Colonic mucosa (tissue), 4 donors: Measurements from ENCODE around the gene FLRT1. TPM values are rescaled to one million over a fixed set of nuclear protein-coding genes. Genes with fewer than 3 reads are reported as not detected.

Experiments
- DNase-seq: peaks from one replicate; pipeline ENCODE4 v3.0.0-alpha.2; 2020
- H3K27ac ChIP-seq: fragments of 200-600 bp; one replicate; pipeline ENCODE4 v1.8.0; 2021
- H3K27me3 ChIP-seq: fragments of 200-600 bp; one replicate; pipeline ENCODE4 v1.8.0; 2021
- H3K36me3 ChIP-seq: fragments of 200-600 bp; one replicate; pipeline ENCODE4 v1.8.0; 2021
- H3K4me1 ChIP-seq: fragments of 200-600 bp; one replicate; pipeline ENCODE4 v1.8.0; 2021; ENCODE audit warnings: mild to moderate bottlenecking
- H3K4me3 ChIP-seq: fragments of 200-600 bp; one replicate; pipeline ENCODE4 v1.8.0; 2021
- H3K9ac ChIP-seq, 2 donors: one replicate each; pipeline ENCODE4 v1.7.0; 2013; ENCODE audit warnings: control low read depth in 2 of 2, low read depth in 2 of 2, low read length in 2 of 2
- H3K9me3 ChIP-seq: fragments of 200-600 bp; one replicate; pipeline ENCODE4 v1.8.0; 2021
- CTCF ChIP-seq: fragments of 200-600 bp; IDR thresholded peaks from one replicate; pipeline ENCODE4 v1.8.0; 2022; ENCODE audit warnings: antibody characterized with exemption, mild to moderate bottlenecking
- intact Hi-C: fragments of 100-400 bp; cut with DNase I; formaldehyde crosslinking; loops from one replicate; pipeline ENCODE4 v1.14.1; 2022
- total RNA-seq, 2 donors: library from RNA; stranded (reverse); fragmentation: NEBNext Ultra II Directional in 1 of 2; extraction: Animal tissue kit (Norgen Biotek cat#: 25700) in 1 of 2; gene quantifications; one replicate each; pipeline ENCODE4 v1.2.1, GENCODE V29; 2021
- donor health status: healthy.
- donor health status: DM: no; HTN: no; CAD: no.
- donor health status: DM: no; HTN: no; CAD: no.

FLRT1 gene, protein sequence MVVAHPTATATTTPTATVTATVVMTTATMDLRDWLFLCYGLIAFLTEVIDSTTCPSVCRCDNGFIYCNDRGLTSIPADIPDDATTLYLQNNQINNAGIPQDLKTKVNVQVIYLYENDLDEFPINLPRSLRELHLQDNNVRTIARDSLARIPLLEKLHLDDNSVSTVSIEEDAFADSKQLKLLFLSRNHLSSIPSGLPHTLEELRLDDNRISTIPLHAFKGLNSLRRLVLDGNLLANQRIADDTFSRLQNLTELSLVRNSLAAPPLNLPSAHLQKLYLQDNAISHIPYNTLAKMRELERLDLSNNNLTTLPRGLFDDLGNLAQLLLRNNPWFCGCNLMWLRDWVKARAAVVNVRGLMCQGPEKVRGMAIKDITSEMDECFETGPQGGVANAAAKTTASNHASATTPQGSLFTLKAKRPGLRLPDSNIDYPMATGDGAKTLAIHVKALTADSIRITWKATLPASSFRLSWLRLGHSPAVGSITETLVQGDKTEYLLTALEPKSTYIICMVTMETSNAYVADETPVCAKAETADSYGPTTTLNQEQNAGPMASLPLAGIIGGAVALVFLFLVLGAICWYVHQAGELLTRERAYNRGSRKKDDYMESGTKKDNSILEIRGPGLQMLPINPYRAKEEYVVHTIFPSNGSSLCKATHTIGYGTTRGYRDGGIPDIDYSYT
- total RNA-seq, result under 1 TPM; 0.20 to 0.96 TPM

DNA sequence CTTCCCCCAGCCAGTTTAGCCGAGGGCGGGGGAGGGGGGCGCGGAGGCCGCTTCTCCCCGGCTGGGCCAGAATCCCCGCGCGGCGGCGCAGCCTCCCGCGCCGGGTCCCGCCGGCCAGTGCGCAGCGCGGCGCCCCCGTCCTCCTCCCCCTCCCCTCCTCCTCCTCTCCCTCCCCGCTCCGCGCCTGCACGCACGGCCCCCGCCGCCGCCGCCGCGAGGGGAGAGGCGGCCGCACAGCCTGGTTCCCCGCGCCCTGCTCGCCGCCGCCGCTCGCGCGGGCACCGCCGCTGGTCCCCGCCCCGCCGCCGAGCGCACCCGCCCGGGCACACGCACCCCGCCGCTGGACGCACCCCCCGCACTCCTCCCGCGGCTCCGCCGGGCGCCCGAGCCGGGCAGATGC is at the start of gene FLRT1:
TSS of gene FLRT1 (plus strand) at position 356 of the 400 bp plus-strand sequence. CDS start 80,337 bp downstream, outside the sequence.
- peaks cover 6% of the 10 kb centered on the region for H3K4me1 ChIP-seq
- H3K27me3 ChIP-seq, result peaks cover 31% of the 10 kb centered on the region
- no peak within 1 kb of the TSS for H3K9ac ChIP-seq
- intact Hi-C loops, result no loop called here
- H3K9me3 ChIP-seq, result no peaks in the 10 kb centered on the region
- no peak for TF ChIP-seq CTCF
- DNase-seq, result no peak
- no peak within 1 kb of the TSS for H3K27ac ChIP-seq
- H3K4me3 ChIP-seq, result peak within 1 kb of the TSS; percentile 26
- H3K36me3 ChIP-seq, result no peaks in the 10 kb centered on the region

- TF ChIP-seq CTCF, result no peak
- H3K27me3 ChIP-seq, result no peaks in the 10 kb centered on the region
- H3K36me3 ChIP-seq, result no peaks in the 10 kb centered on the region
- peak within 1 kb of the TSS; percentile 96 for H3K4me3 ChIP-seq
- H3K9me3 ChIP-seq, result no peaks in the 10 kb centered on the region
- peaks cover 11% of the 10 kb centered on the region for H3K4me1 ChIP-seq
- peak within 1 kb of the TSS; percentile 84 to 90 for H3K9ac ChIP-seq
- H3K27ac ChIP-seq, result peak within 1 kb of the TSS; percentile 83
- peak; percentile 97 for DNase-seq
- intact Hi-C loops, result no loop called here
These were observed 49.4 kb upstream of the FLRT1 start, which contains the start of gene OTUB1 for GRCh38 chr11:63986156-63986931. Gene OTUB1, plus strand, starts transcription at chr11:63986438. Its CDS starts 19 bp downstream, at chr11:63986457.

DNA sequence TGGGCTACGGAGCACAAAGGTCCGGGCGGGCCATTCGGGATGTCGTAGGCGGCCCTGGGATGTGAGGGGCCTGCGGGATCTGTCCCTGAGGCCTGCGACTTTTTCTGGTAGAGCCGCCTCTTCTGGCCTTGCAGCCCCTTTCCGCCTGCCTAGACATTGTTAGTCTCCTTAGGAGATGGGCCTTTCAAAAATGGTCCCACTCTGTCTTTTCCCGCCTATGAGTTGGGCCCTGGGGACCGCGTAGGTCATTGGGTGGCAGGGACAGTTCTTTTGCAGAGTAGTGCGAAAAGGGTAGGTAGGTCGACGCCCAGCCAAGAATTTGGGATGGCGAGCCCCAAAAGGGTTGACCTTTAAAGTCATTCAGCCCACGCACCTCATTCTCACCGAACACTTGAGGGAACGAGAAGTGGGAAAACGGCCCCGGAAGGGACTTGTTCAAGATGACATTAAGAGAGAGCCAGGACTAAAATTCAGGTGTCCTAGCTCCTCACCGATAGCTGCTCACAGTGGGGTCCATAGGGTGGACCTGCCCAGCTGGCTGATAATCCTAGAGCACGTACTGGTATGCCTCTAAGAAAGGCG is 48.7 kb upstream of the FLRT1 start:
- Histone ChIP-seq H3K36me3 (no peaks in the 10 kb centered on the region), H3K4me3 (peak overlapping the region; percentile 96), H3K27me3 (no peaks in the 10 kb centered on the region), H3K9ac (peak overlapping the region; percentile 84 to 90), H3K4me1 (peaks cover 11% of the 10 kb centered on the region), H3K9me3 (no peaks in the 10 kb centered on the region), H3K27ac (peak overlapping the region; percentile 83)
- intact Hi-C loops, result no loop called here
- DNase-seq, result no peak
- TF ChIP-seq CTCF, result no peak

- no peaks in the 10 kb centered on the region for H3K36me3 ChIP-seq
- no peak for TF ChIP-seq CTCF
These were observed 44.2 kb upstream of the FLRT1 start for GRCh38 chr11:63991558-63991957.

GRCh38 chr11:63993100-63993499 is 42.6 kb upstream of the FLRT1 start:
- Histone ChIP-seq H3K27me3 (no peaks in the 10 kb centered on the region), H3K9me3 (no peaks in the 10 kb centered on the region), H3K36me3 (peaks cover 11% of the 10 kb centered on the region), H3K4me1 (no peaks in the 10 kb centered on the region), H3K27ac (no peak overlapping the region), H3K4me3 (no peak overlapping the region), H3K9ac (no peak overlapping the region)
- intact Hi-C loops, result no loop called here
- no peak for TF ChIP-seq CTCF
- no peak for DNase-seq

More at GRCh38 chr11:63991558-63991957, 44.2 kb upstream of the FLRT1 start:
- DNase-seq, result no peak
- H3K9me3 ChIP-seq, result no peaks in the 10 kb centered on the region
- H3K9ac ChIP-seq, result no peak overlapping the region
- H3K27ac ChIP-seq, result no peak overlapping the region
- H3K4me3 ChIP-seq, result no peak overlapping the region
- H3K27me3 ChIP-seq, result no peaks in the 10 kb centered on the region
- intact Hi-C loops, result no loop called here
- peaks cover 6% of the 10 kb centered on the region for H3K4me1 ChIP-seq
